Gastrocnemius medialis (tissue), 4 donors: ENCODE data around the gene SRRM3.

ENCODE experiments used
- CTCF ChIP-seq, 5 experiments: fragments of 450-650 bp in 3 of 5; fragments of 200-600 bp in 2 of 5; sonication (generic) in 2 of 5; IDR thresholded peaks in 4 of 5; conservative IDR thresholded peaks in 1 of 5; 1 replicate in 4 of 5; 2 replicates in 1 of 5; pipeline ENCODE4 v1.5.1; 2016 to 2019; ENCODE audit warnings: antibody characterized with exemption in 5 of 5, mild to moderate bottlenecking in 3 of 5, moderate library complexity in 3 of 5
- POLR2A ChIP-seq, 2 donors: fragments of 450-650 bp; IDR thresholded peaks; one replicate each; pipeline ENCODE4 v1.6.1; 2017; ENCODE audit warnings: antibody characterized with exemption in 2 of 2, mild to moderate bottlenecking in 2 of 2, moderate library complexity in 2 of 2

DNA sequence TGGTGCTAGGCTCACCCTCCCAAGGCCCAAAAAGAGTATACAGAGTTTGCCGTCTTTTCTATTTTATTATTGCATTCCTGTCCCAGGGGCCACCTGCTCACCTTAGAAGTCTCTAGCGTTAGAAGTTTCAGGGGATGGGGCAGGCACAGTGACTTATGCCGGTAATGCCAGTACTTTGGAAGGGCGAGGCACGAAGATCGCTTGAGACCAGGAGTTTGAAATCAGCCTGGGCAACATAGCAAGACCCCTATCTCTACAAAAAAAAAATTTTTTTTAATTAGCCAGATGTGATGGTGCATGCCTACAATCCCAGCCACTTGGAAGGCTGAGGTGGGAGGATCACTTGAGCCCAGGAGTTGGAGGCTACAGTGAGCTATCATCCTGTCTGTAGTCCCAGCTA is 70.4 kb downstream of the SRRM3 start:
- TF ChIP-seq CTCF (IDR thresholded peaks at IDR 0.05 in 4 of 5, conservative IDR thresholded peaks at IDR 0.05 in 1 of 5): no peak
- no peak for TF ChIP-seq POLR2A (IDR thresholded peaks at IDR 0.05)
